ENCODE data around the gene SLC25A33. TPM values are rescaled to one million over a fixed set of nuclear protein-coding genes. Genes with fewer than 3 reads are reported as not detected.

Gene SLC25A33
- polyA plus RNA-seq, 1 donor (not counting 4 experiments of a cell fraction or from before 2014, with no cell fraction given), result 4.5 TPM

- H3K9me1 ChIP-seq (ENCODE audit: control insufficient read depth, extremely low read depth, insufficient read depth, low read length), result no peaks in the 10 kb centered on the region
- no peaks in the 10 kb centered on the region for H3K27me3 ChIP-seq (ENCODE audit: control insufficient read depth, extremely low read depth, insufficient read depth, low read length)
- no peaks in the 10 kb centered on the region for H3K36me3 ChIP-seq (ENCODE audit: control insufficient read depth in 2 of 2, extremely low read depth in 1 of 2, insufficient read depth in 2 of 2, low read length in 2 of 2)
- no peak overlapping the region for H3K4me2 ChIP-seq (ENCODE audit: control insufficient read depth, extremely low read depth, insufficient read depth, low read depth, low read length)
- no peaks in the 10 kb centered on the region for H3K9me3 ChIP-seq (ENCODE audit: control insufficient read depth, low read depth, low read length)
- H3K79me2 ChIP-seq (ENCODE audit: control insufficient read depth, insufficient read depth, low read length), result peaks cover 14% of the 10 kb centered on the region
- dilution Hi-C loops (cut with MboI; ENCODE audit: extremely low pct_ligation_motif_present, low sequenced_read_pairs), result no loop called here
- FAIRE-seq (no peak), DNase-seq (ENCODE audit: low read depth, low spot score) (no peak)
- no peak overlapping the region for H3K4me3 ChIP-seq (ENCODE audit: control insufficient read depth in 2 of 3, extremely low read depth in 1 of 3, insufficient read depth in 2 of 3, low read depth in 1 of 3, low read length in 3 of 3)
- no peaks in the 10 kb centered on the region for H4K20me1 ChIP-seq (ENCODE audit: control insufficient read depth, extremely low read depth, insufficient read depth, low read length)
- no peak overlapping the region for H3K9ac ChIP-seq (ENCODE audit: control insufficient read depth, extremely low read depth, insufficient read depth, low read length)
- H3K27ac ChIP-seq (ENCODE audit: control insufficient read depth, insufficient read depth, low read length), result no peak overlapping the region
- TF ChIP-seq EZH2 (IDR thresholded peaks at IDR 0.05; ENCODE audit: low read length) (no peak), CTCF (optimal IDR thresholded peaks at IDR 0.05 in 1 of 3, IDR thresholded peaks at IDR 0.05 in 1 of 3, conservative IDR thresholded peaks at IDR 0.05 in 1 of 3; ENCODE audit: extremely low read depth in 1 of 3, insufficient read depth in 2 of 3, low read length in 3 of 3) (no peak)
- no peak overlapping the region for H2AFZ ChIP-seq (ENCODE audit: control insufficient read depth, low read length)
- H3K4me1 ChIP-seq (ENCODE audit: control insufficient read depth, extremely low read depth, insufficient read depth, low read length), result peaks cover 20% of the 10 kb centered on the region
Measured at GRCh38 chr1:9536301-9536700, 3.0 kb upstream of the SLC25A33 start.

- H3K9ac ChIP-seq (ENCODE audit: control insufficient read depth, extremely low read depth, insufficient read depth, low read length), result no peak overlapping the region
- dilution Hi-C loops (cut with MboI; ENCODE audit: extremely low pct_ligation_motif_present, low sequenced_read_pairs), result no loop called here
Measured at GRCh38 chr1:9537863-9538668, 1.2 kb upstream of the SLC25A33 start.

More at GRCh38 chr1:9537863-9538668, 1.2 kb upstream of the SLC25A33 start:
- H3K4me3 ChIP-seq (ENCODE audit: control insufficient read depth in 2 of 3, extremely low read depth in 1 of 3, insufficient read depth in 2 of 3, low read depth in 1 of 3, low read length in 3 of 3), result no peak overlapping the region
- no peaks in the 10 kb centered on the region for H3K27me3 ChIP-seq (ENCODE audit: control insufficient read depth, extremely low read depth, insufficient read depth, low read length)
- DNase-seq (ENCODE audit: low read depth, low spot score) (no peak), FAIRE-seq (no peak)
- peaks cover 25% of the 10 kb centered on the region for H3K79me2 ChIP-seq (ENCODE audit: control insufficient read depth, insufficient read depth, low read length)
- no peaks in the 10 kb centered on the region for H3K9me3 ChIP-seq (ENCODE audit: control insufficient read depth, low read depth, low read length)
- H3K9me1 ChIP-seq (ENCODE audit: control insufficient read depth, extremely low read depth, insufficient read depth, low read length), result no peaks in the 10 kb centered on the region
- peaks cover 0 to 3% of the 10 kb centered on the region in 2 experiments for H3K36me3 ChIP-seq (ENCODE audit: control insufficient read depth in 2 of 2, extremely low read depth in 1 of 2, insufficient read depth in 2 of 2, low read length in 2 of 2)
- H3K27ac ChIP-seq (ENCODE audit: control insufficient read depth, insufficient read depth, low read length), result no peak overlapping the region
- no peak overlapping the region for H3K4me2 ChIP-seq (ENCODE audit: control insufficient read depth, extremely low read depth, insufficient read depth, low read depth, low read length)
- peaks cover 4% of the 10 kb centered on the region for H4K20me1 ChIP-seq (ENCODE audit: control insufficient read depth, extremely low read depth, insufficient read depth, low read length)
- H2AFZ ChIP-seq (ENCODE audit: control insufficient read depth, low read length), result peak overlapping the region; percentile 65
- peaks cover 27% of the 10 kb centered on the region for H3K4me1 ChIP-seq (ENCODE audit: control insufficient read depth, extremely low read depth, insufficient read depth, low read length)
- TF ChIP-seq EZH2 (IDR thresholded peaks at IDR 0.05; ENCODE audit: low read length) (no peak), CTCF (optimal IDR thresholded peaks at IDR 0.05 in 1 of 3, IDR thresholded peaks at IDR 0.05 in 1 of 3, conservative IDR thresholded peaks at IDR 0.05 in 1 of 3; ENCODE audit: extremely low read depth in 1 of 3, insufficient read depth in 2 of 3, low read length in 3 of 3) (no peak)
